ENCODE data around the gene ADORA2A.

ADORA2A gene

GRCh38 chr22:24416611-24417010 is 10.8 kb upstream of the ADORA2A start:
- TF ChIP-seq EZH2phosphoT487 (conservative IDR thresholded peaks at IDR 0.05; ENCODE audit: low read length) (no peak), CTCF (IDR thresholded peaks at IDR 0.05; ENCODE audit: insufficient read depth, low read length, poor library complexity, severe bottlenecking) (no peak)
- no peak overlapping the region for H3K9ac ChIP-seq (ENCODE audit: low read length)
- H3K79me2 ChIP-seq (ENCODE audit: insufficient read depth, low read length): no peaks in the 10 kb centered on the region
- no peaks in the 10 kb centered on the region for H3K36me3 ChIP-seq (ENCODE audit: low read length)
- no peaks in the 10 kb centered on the region for H4K20me1 ChIP-seq (ENCODE audit: low read depth, low read length)
- H3K27ac ChIP-seq (ENCODE audit: low read depth, low read length): no peak overlapping the region
- no peaks in the 10 kb centered on the region for H3K9me3 ChIP-seq (ENCODE audit: insufficient read depth, low read length)
- no peaks in the 10 kb centered on the region for H3K9me2 ChIP-seq (replicated peaks; ENCODE audit: insufficient read depth, low read length)
- no peak overlapping the region for H3K4me2 ChIP-seq (ENCODE audit: low read depth, low read length, poor library complexity, severe bottlenecking)
- no peak overlapping the region for H3K4me3 ChIP-seq (ENCODE audit: insufficient read depth, low read length, poor library complexity, severe bottlenecking)
- no peak overlapping the region for H2AFZ ChIP-seq (ENCODE audit: low read depth, low read length, severe bottlenecking)
- H3F3A ChIP-seq (ENCODE audit: insufficient read depth): no peaks in the 10 kb centered on the region
- H3K27me3 ChIP-seq (ENCODE audit: low read length): no peaks in the 10 kb centered on the region

GRCh38 chr22:24417200-24417599 is 10.2 kb upstream of the ADORA2A start:
- no peaks in the 10 kb centered on the region for H3F3A ChIP-seq (ENCODE audit: insufficient read depth)
- no peaks in the 10 kb centered on the region for H3K79me2 ChIP-seq (ENCODE audit: insufficient read depth, low read length)
- H4K20me1 ChIP-seq (ENCODE audit: low read depth, low read length): no peaks in the 10 kb centered on the region
- H3K9ac ChIP-seq (ENCODE audit: low read length): no peak overlapping the region
- no peaks in the 10 kb centered on the region for H3K36me3 ChIP-seq (ENCODE audit: low read length)
- H3K4me3 ChIP-seq (ENCODE audit: insufficient read depth, low read length, poor library complexity, severe bottlenecking): no peak overlapping the region
- no peaks in the 10 kb centered on the region for H3K9me2 ChIP-seq (replicated peaks; ENCODE audit: insufficient read depth, low read length)
- H2AFZ ChIP-seq (ENCODE audit: low read depth, low read length, severe bottlenecking): no peak overlapping the region
- TF ChIP-seq EZH2phosphoT487 (conservative IDR thresholded peaks at IDR 0.05; ENCODE audit: low read length) (no peak), CTCF (IDR thresholded peaks at IDR 0.05; ENCODE audit: insufficient read depth, low read length, poor library complexity, severe bottlenecking) (no peak)
- H3K4me2 ChIP-seq (ENCODE audit: low read depth, low read length, poor library complexity, severe bottlenecking): no peak overlapping the region
- no peaks in the 10 kb centered on the region for H3K27me3 ChIP-seq (ENCODE audit: low read length)
- no peaks in the 10 kb centered on the region for H3K9me3 ChIP-seq (ENCODE audit: insufficient read depth, low read length)
- no peak overlapping the region for H3K27ac ChIP-seq (ENCODE audit: low read depth, low read length)

- Histone ChIP-seq H4K20me1 (ENCODE audit: low read depth, low read length) (no peaks in the 10 kb centered on the region), H3K4me2 (ENCODE audit: low read depth, low read length, poor library complexity, severe bottlenecking) (no peak overlapping the region), H3K27ac (ENCODE audit: low read depth, low read length) (no peak overlapping the region), H3K9me3 (ENCODE audit: insufficient read depth, low read length) (no peaks in the 10 kb centered on the region), H3F3A (ENCODE audit: insufficient read depth) (no peaks in the 10 kb centered on the region), H3K36me3 (ENCODE audit: low read length) (no peaks in the 10 kb centered on the region), H3K9ac (ENCODE audit: low read length) (no peak overlapping the region), H3K27me3 (ENCODE audit: low read length) (no peaks in the 10 kb centered on the region), H2AFZ (ENCODE audit: low read depth, low read length, severe bottlenecking) (no peak overlapping the region), H3K9me2 (replicated peaks; ENCODE audit: insufficient read depth, low read length) (no peaks in the 10 kb centered on the region), H3K4me3 (ENCODE audit: insufficient read depth, low read length, poor library complexity, severe bottlenecking) (no peak overlapping the region), H3K79me2 (ENCODE audit: insufficient read depth, low read length) (no peaks in the 10 kb centered on the region)
- no peak for TF ChIP-seq EZH2phosphoT487 (conservative IDR thresholded peaks at IDR 0.05; ENCODE audit: low read length)
- no peak for TF ChIP-seq CTCF (IDR thresholded peaks at IDR 0.05; ENCODE audit: insufficient read depth, low read length, poor library complexity, severe bottlenecking)
Observed at GRCh38 chr22:24417901-24418641, 9.3 kb upstream of the ADORA2A start.
